H1 (cell line): Measurements from ENCODE around the gene MAST1. TPM values are rescaled to one million over a fixed set of nuclear protein-coding genes. Genes with fewer than 3 reads are reported as not detected.

Experiments
- CTCF ChIA-PET: fragments of 300-600 bp; sonication (Branson Sonifier 250); formaldehyde crosslinking; loops from one replicate; lab custom pipeline; 2021; ENCODE audit not compliant: partially characterized antibody; lab: Charles Lee
- POLR2A ChIA-PET: fragments of 300-600 bp; sonication (Branson Sonifier 250); formaldehyde crosslinking; loops from one replicate; lab custom pipeline; 2021; ENCODE audit warnings: inconsistent platforms; ENCODE audit not compliant: partially characterized antibody; lab: Charles Lee
- DNase-seq, 2 experiments: peaks; one replicate each; pipeline versions ENCODE4 v3.0.0 to v3.0.0-alpha.2; 2010 to 2022; ENCODE audit warnings: low spot score in 2 of 2, low read depth in 1 of 2, mixed read lengths in 1 of 2
- FAIRE-seq: peaks from 2 replicates; lab custom pipeline; 2011; peaks lifted over from hg19 to GRCh38; lab: Jason Lieb, UNC
- H2AFZ ChIP-seq: 2 replicates; pipeline ENCODE4 v1.8.1; 2012; ENCODE audit warnings: low read length, inconsistent platforms
- H2AK5ac ChIP-seq: 2 replicates; pipeline ENCODE4 v1.6.1; 2013; ENCODE audit warnings: low read depth, low read length
- H2BK120ac ChIP-seq: replicated peaks from 2 replicates; pipeline ENCODE3; 2013; ENCODE audit warnings: low read depth, low read length, inconsistent platforms
- H2BK12ac ChIP-seq: 2 replicates; pipeline ENCODE4 v1.6.1; 2013; ENCODE audit warnings: low read depth, low read length
- H2BK15ac ChIP-seq: 2 replicates; pipeline ENCODE4 v1.6.1; 2013; ENCODE audit warnings: low read length
- H2BK20ac ChIP-seq: 2 replicates; pipeline ENCODE4 v1.6.1; 2013; ENCODE audit warnings: low read length
- H2BK5ac ChIP-seq: 2 replicates; pipeline ENCODE4 v1.6.1; 2013; ENCODE audit warnings: low read depth, low read length
- H3K14ac ChIP-seq: 2 replicates; pipeline ENCODE4 v1.6.1; 2013; ENCODE audit warnings: inconsistent platforms; ENCODE audit not compliant: insufficient read length
- H3K18ac ChIP-seq: 2 replicates; pipeline ENCODE4 v1.6.1; 2013; ENCODE audit warnings: low read length; ENCODE audit errors: extremely low read depth
- H3K23ac ChIP-seq: 2 replicates; pipeline ENCODE4 v1.6.1; 2013; ENCODE audit warnings: inconsistent platforms; ENCODE audit not compliant: insufficient read length
- H3K23me2 ChIP-seq: 2 replicates; pipeline ENCODE4 v1.6.1; 2013; ENCODE audit warnings: low read depth, low read length
- H3K27ac ChIP-seq: 2 replicates; pipeline ENCODE4 v1.6.1; 2011; ENCODE audit warnings: low read depth, low read length, inconsistent platforms
- H3K27me3 ChIP-seq, 4 experiments: replicated peaks in 1 of 4; 1 replicate in 1 of 4; 2 replicates in 3 of 4; pipeline versions ENCODE4 v1.6.1 to v1.8.1; 2011 to 2013; ENCODE audit warnings: low read length in 3 of 4, mild to moderate bottlenecking in 3 of 4, inconsistent platforms in 2 of 4, mixed read lengths in 2 of 4, moderate library complexity in 1 of 4; ENCODE audit not compliant: control insufficient read depth in 3 of 4, insufficient read depth in 3 of 4; ENCODE audit errors: extremely low read depth in 1 of 4
- H3K36me3 ChIP-seq, 4 experiments: 2 replicates each; pipeline versions ENCODE4 v1.6.1 to v1.8.1; 2011 to 2013; ENCODE audit warnings: mild to moderate bottlenecking in 4 of 4, low read length in 3 of 4, moderate library complexity in 2 of 4, control low read depth in 1 of 4, inconsistent platforms in 1 of 4; ENCODE audit not compliant: insufficient read depth in 4 of 4, control insufficient read depth in 2 of 4
- H3K4ac ChIP-seq: replicated peaks from 2 replicates; pipeline ENCODE3; 2013; ENCODE audit warnings: low read length, low read depth, mixed read lengths, inconsistent platforms; ENCODE audit not compliant: insufficient read length
- H3K4me1 ChIP-seq, 4 experiments: replicated peaks in 1 of 4; 1 replicate in 1 of 4; 2 replicates in 3 of 4; pipeline versions ENCODE4 v1.6.1 to v1.8.1; 2011 to 2013; ENCODE audit warnings: low read length in 3 of 4, inconsistent platforms in 2 of 4, mixed read lengths in 1 of 4; ENCODE audit not compliant: insufficient read depth in 4 of 4, control insufficient read depth in 3 of 4
- H3K4me2 ChIP-seq, 2 experiments: 2 replicates each; pipeline versions ENCODE4 v1.6.1 to v1.8.1; 2011 to 2013; ENCODE audit warnings: low read depth in 2 of 2, low read length in 2 of 2, control low read depth in 1 of 2, inconsistent platforms in 1 of 2, mild to moderate bottlenecking in 1 of 2; ENCODE audit not compliant: insufficient read depth in 1 of 2
- H3K4me3 ChIP-seq, 4 experiments: fragments of 200-600, 300-600 bp in 1 of 4; sonication (generic), shearing (Covaris generic), sonication (Bioruptor Twin) in 1 of 4; 2 replicates each; pipeline versions ENCODE4 v1.5.1 to v1.8.1; 2011 to 2016; ENCODE audit warnings: low read length in 4 of 4, low read depth in 3 of 4, control low read depth in 2 of 4, inconsistent platforms in 2 of 4, mild to moderate bottlenecking in 2 of 4, mixed read lengths in 1 of 4, moderate library complexity in 1 of 4; ENCODE audit not compliant: insufficient read depth in 2 of 4; ENCODE audit errors: extremely low read depth in 1 of 4
- H3K56ac ChIP-seq: replicated peaks from 2 replicates; pipeline ENCODE3; 2013; ENCODE audit warnings: low read depth, mild to moderate bottlenecking, mixed read lengths, low read length, inconsistent platforms; ENCODE audit not compliant: insufficient read length
- H3K79me1 ChIP-seq: 2 replicates; pipeline ENCODE4 v1.6.1; 2013; ENCODE audit warnings: low read depth, low read length, control low read depth
- H3K79me2 ChIP-seq, 2 experiments: 2 replicates each; pipeline versions ENCODE4 v1.6.1 to v1.8.1; 2012 to 2013; ENCODE audit warnings: low read length in 2 of 2, mild to moderate bottlenecking in 2 of 2, inconsistent platforms in 1 of 2; ENCODE audit not compliant: insufficient read depth in 2 of 2, control insufficient read depth in 1 of 2
- H3K9ac ChIP-seq, 4 experiments: replicated peaks in 1 of 4; 1 replicate in 1 of 4; 2 replicates in 3 of 4; pipeline versions ENCODE4 v1.6.1 to v1.8.1; 2011 to 2013; ENCODE audit warnings: low read depth in 3 of 4, low read length in 3 of 4, control low read depth in 2 of 4, mild to moderate bottlenecking in 2 of 4, moderate library complexity in 2 of 4, inconsistent platforms in 1 of 4; ENCODE audit errors: extremely low read depth in 1 of 4
- H3K9me3 ChIP-seq, 2 experiments: 2 replicates each; pipeline versions ENCODE4 v1.6.1 to v1.8.1; 2012 to 2013; ENCODE audit warnings: mild to moderate bottlenecking in 2 of 2, moderate library complexity in 2 of 2, control low read depth in 1 of 2, inconsistent platforms in 1 of 2, low read depth in 1 of 2, low read length in 1 of 2, mixed read lengths in 1 of 2; ENCODE audit not compliant: insufficient read depth in 2 of 2
- H4K20me1 ChIP-seq, 2 experiments: replicated peaks in 1 of 2; 2 replicates each; pipeline versions ENCODE3 to v1.8.1; 2011 to 2013; ENCODE audit warnings: inconsistent platforms in 2 of 2, low read length in 2 of 2, mild to moderate bottlenecking in 1 of 2; ENCODE audit not compliant: insufficient read depth in 2 of 2, control insufficient read depth in 1 of 2
- H4K5ac ChIP-seq: 2 replicates; pipeline ENCODE4 v1.6.1; 2013; ENCODE audit warnings: low read length, low read depth, mixed read lengths, inconsistent platforms; ENCODE audit not compliant: insufficient read length
- H4K8ac ChIP-seq: 2 replicates; pipeline ENCODE4 v1.8.0; 2013; ENCODE audit warnings: mild to moderate bottlenecking, moderate library complexity, low read length, inconsistent platforms; ENCODE audit not compliant: insufficient read depth; ENCODE audit errors: extremely low read depth
- H4K91ac ChIP-seq: replicated peaks from 2 replicates; pipeline ENCODE3; 2013; ENCODE audit warnings: low read length, mixed read lengths, inconsistent platforms; ENCODE audit not compliant: insufficient read length
- CREB1 ChIP-seq: IDR thresholded peaks from 2 replicates; pipeline ENCODE4 v1.6.1; 2012; ENCODE audit warnings: inconsistent platforms
- CTBP2 ChIP-seq: IDR thresholded peaks from 2 replicates; pipeline ENCODE4 v1.7.0; 2011; ENCODE audit warnings: borderline replicate concordance, mild to moderate bottlenecking, moderate library complexity, mixed read lengths, low read length; ENCODE audit not compliant: insufficient read depth, insufficient read length
- JUND ChIP-seq: IDR thresholded peaks from 2 replicates; pipeline ENCODE4 v1.6.1; 2011; ENCODE audit warnings: mild to moderate bottlenecking, improper control_type of control experiment, low read length
- POLR2AphosphoS5 ChIP-seq: IDR thresholded peaks from 2 replicates; pipeline ENCODE4 v1.6.1; 2011; ENCODE audit warnings: low read depth, low read length
- SP1 ChIP-seq: IDR thresholded peaks from 2 replicates; pipeline ENCODE4 v1.6.1; 2011; ENCODE audit warnings: low read depth, low read length
- TAF1 ChIP-seq: IDR thresholded peaks from 2 replicates; pipeline ENCODE4 v1.6.1; 2011; ENCODE audit warnings: mild to moderate bottlenecking, low read depth, low read length
- WGBS, 2 experiments: shearing (Covaris generic) in 1 of 2; methylation state at CpG; one replicate each; pipeline versions ENCODE4 v1.1.6 to v1.1.7; 2013 to 2015; ENCODE audit warnings: low lambda C conversion rate in 2 of 2, mixed read lengths in 2 of 2, inconsistent platforms in 1 of 2, low coverage in 1 of 2, missing lambda C conversion rate in 1 of 2; ENCODE audit not compliant: insufficient replicate concordance in 2 of 2, insufficient coverage in 1 of 2, insufficient read length in 1 of 2; ENCODE audit errors: extremely low coverage in 1 of 2, missing lambda C conversion rate in 1 of 2; 5-methylcytosine and 5-hydroxymethylcytosine counted together
- polyA plus RNA-seq, 7 experiments: library from polyadenylated mRNA; depleted of rRNA in 3 of 7; stranded (reverse) in 5 of 7; unstranded in 2 of 7; fragments of >200 nt in 5 of 7; fragments of 200-250 nt in 2 of 7; gene quantifications; 1 replicate in 5 of 7; 2 replicates in 1 of 7; 4 replicates in 1 of 7; pipeline versions ENCODE4 v1.2.1 to v1.2.3, GENCODE V29; 2011 to 2013; ENCODE audit warnings: missing spikeins in 2 of 7, mixed read lengths in 2 of 7
- total RNA-seq: library from RNA; stranded (reverse); fragmentation: NEBNext Ultra II Directional; extraction: Animal tissue kit (Norgen Biotek cat#: 25700); gene quantifications from 2 replicates; pipeline ENCODE4 v1.2.1, GENCODE V29; 2021
- TF ChIP-seq, protein P1 (sequence below), 3 experiments: IDR thresholded peaks; 1 replicate in 2 of 3; 2 replicates in 1 of 3; pipeline versions ENCODE4 v1.5.1 to v1.6.1; 2011; ENCODE audit warnings: low read length in 3 of 3, mild to moderate bottlenecking in 3 of 3, inconsistent platforms in 2 of 3, low read depth in 1 of 3, moderate library complexity in 1 of 3; ENCODE audit not compliant: insufficient read depth in 1 of 3; ENCODE audit errors: control extremely low read depth in 1 of 3

Gene MAST1
- total and polyA plus RNA-seq, 2 of the 8 experiments (the other 6 are each of a cell fraction or from before 2014, with no cell fraction given) = 15.6 to 28.3 TPM

DNA sequence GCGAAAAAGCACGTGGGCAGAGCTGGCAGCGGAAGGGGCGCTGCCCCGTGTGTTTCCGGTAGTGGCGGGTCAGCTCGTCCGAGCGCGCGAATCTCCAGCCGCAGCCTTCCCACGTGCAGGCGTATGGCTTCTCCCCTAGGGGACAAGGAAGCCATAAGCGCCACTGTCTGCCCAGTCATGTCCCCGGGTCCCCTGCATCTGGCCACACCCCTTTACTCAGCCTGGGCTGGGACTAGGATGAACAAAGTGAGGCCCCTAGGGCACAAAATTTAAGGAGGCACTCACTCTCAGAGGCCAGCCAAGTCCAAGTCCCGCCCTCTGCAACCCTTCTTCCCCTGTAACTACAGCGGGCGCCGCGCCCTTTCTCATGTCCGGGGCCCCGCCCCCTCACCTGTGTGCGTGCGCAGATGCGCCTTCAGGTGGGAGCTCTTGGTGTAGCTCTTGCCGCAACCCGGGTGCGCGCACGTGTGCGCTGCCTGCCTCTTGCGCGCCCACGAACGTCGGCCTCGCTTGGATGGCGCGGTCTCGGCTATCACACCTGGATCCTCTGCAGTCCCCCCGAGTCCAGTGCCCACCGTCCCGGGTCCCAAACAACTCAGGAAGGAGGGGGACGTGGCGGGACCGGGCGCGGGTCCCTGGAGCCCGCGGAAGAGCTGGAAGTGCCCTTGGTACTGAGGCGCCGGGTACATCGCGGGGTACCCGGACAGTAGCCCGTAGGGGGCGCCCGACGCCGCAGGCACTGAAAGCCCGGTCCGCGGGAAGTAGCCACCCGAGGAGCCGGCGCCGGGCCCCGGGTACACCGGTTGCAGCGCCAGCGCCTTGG, 46.8 kb downstream of the MAST1 start:
- Histone ChIP-seq H3K4me3 (peak overlapping the region; percentile 60 to 77 (median 76)), H3K27me3 (peaks cover 0 to 9% (median 4%) of the 10 kb centered on the region in 4 experiments; a peak in 4 of 7 replicates), H3K4me1 (peaks cover 0 to 7% (median 6%) of the 10 kb centered on the region in 4 experiments; a peak in 5 of 7 replicates), H4K8ac (peak overlapping the region; percentile 90), H4K5ac (peak overlapping the region; percentile 68), H4K20me1 (no peaks in the 10 kb centered on the region), H3K14ac (no peak overlapping the region), H3K9me3 (no peaks in the 10 kb centered on the region; a peak in 2 of 4 replicates), H2BK20ac (peak overlapping the region; percentile 66; the same call in 1 of the 2 replicates), H3K27ac (peak overlapping the region; percentile 68; the same call in 1 of the 2 replicates), H3K18ac (peak overlapping the region; percentile 60), H3K9ac (peak overlapping the region in 2 of 4 experiments; percentile 69 to 71; a peak in 4 of 7 replicates), H2BK120ac (peak overlapping the region; percentile 81), H2BK5ac (peak overlapping the region; percentile 85), H2AFZ (peak overlapping the region; percentile 60; the same call in 1 of the 2 replicates), H2BK12ac (peak overlapping the region; percentile 99), H3K4ac (peak overlapping the region; percentile 99), H2AK5ac (0 out of 2 replicates have a peak overlapping the region, but pooled peaks have one; percentile 6), H2BK15ac (peak overlapping the region; percentile 96; the same call in 1 of the 2 replicates), H3K4me2 (peak overlapping the region; percentile 75 to 97), H4K91ac (peak overlapping the region; percentile 94), H3K79me2 (no peaks in the 10 kb centered on the region), H3K56ac (peak overlapping the region; percentile 52), H3K23me2 (peaks cover 11% of the 10 kb centered on the region; the same call in 1 of the 2 replicates), H3K36me3 (no peaks in the 10 kb centered on the region), H3K79me1 (no peaks in the 10 kb centered on the region), H3K23ac (no peak overlapping the region)
- 6% methylated on average over 62 of the region's 73 CpGs; no CpG with 5 or more reads in 1 of the 2 experiments for WGBS, 2 experiments
- FAIRE-seq (peak; percentile 52), DNase-seq (peak; percentile 94 to 99)
- ChIA-PET CTCF (interaction anchor here (0.6 to 2.3 kb wide), 28 partner anchors 9 to 745 kb away, joined by 3 to 19 read pairs (median 4); partner anchors contain the start of genes RNASEH2A, THSD8 and ZNF20), POLR2A (interaction anchor here (0.6 to 12.3 kb wide), 32 partner anchors 8 to 182 kb away, joined by 3 to 110 read pairs (median 5); partner anchors contain the start of genes CALR, FARSA, GADD45GIP1 and GCDH)
- TF ChIP-seq JUND = no peak
- TF ChIP-seq, protein P1, sequence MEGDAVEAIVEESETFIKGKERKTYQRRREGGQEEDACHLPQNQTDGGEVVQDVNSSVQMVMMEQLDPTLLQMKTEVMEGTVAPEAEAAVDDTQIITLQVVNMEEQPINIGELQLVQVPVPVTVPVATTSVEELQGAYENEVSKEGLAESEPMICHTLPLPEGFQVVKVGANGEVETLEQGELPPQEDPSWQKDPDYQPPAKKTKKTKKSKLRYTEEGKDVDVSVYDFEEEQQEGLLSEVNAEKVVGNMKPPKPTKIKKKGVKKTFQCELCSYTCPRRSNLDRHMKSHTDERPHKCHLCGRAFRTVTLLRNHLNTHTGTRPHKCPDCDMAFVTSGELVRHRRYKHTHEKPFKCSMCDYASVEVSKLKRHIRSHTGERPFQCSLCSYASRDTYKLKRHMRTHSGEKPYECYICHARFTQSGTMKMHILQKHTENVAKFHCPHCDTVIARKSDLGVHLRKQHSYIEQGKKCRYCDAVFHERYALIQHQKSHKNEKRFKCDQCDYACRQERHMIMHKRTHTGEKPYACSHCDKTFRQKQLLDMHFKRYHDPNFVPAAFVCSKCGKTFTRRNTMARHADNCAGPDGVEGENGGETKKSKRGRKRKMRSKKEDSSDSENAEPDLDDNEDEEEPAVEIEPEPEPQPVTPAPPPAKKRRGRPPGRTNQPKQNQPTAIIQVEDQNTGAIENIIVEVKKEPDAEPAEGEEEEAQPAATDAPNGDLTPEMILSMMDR (IDR thresholded peaks at IDR 0.05; ENCODE audit: control extremely low read depth in 1 of 3, insufficient read depth in 1 of 3, low read depth in 1 of 3, low read length in 3 of 3) = peak; percentile 54 to 71 (median 57)
- peak; percentile 83; the same call in 1 of the 2 replicates for TF ChIP-seq POLR2AphosphoS5
- 0 out of 2 replicates have a peak, but pooled peaks have one; percentile 37 for TF ChIP-seq SP1
- TF ChIP-seq CREB1 = peak; percentile 43; the same call in 1 of the 2 replicates
- no peak for TF ChIP-seq CTBP2
- TF ChIP-seq TAF1 = peak; percentile 80
